ENCODE measurements around the gene LHPP.
A peak's percentile ranks its signal among the peaks of the same experiment; 100 is the strongest.

LHPP gene

DNA sequence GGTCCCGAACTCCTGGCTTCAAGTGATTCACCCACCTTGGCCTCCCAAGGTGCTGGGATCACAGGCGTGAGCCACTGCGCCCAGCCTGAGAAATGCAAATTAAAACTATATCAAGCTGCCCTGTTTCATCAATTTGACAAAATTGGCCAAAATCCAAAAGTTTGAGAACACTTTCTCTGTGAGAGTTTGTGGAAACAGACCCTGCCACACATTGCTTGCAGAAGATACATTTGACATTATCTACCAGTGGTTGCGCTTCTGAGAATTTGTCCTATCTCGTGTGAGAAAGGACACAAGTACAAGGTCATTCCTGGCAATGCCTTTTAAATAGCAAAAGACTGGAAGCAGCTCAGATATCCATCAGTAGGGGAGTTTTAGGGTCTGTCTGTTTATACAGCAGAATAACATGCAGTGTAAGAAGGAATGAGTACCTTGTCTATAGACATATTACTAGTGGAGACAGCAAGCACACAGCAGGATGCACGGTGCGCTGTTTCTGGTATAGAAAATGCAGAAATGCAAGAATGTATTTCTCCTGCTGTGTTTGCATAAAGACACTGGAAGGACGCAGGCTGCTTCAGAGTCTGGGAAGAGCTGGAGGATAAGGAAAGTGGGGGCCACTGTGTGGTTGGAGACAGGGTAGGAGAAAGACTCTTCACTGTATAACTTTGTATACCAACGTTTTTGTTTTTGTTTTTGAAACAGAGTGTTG is 4.3 kb downstream of the LHPP start:
- peaks cover 48% of the 10 kb centered on the region for H3K4me1 ChIP-seq (ENCODE audit: insufficient read depth, low read length, severe bottlenecking)
- H3K9me2 ChIP-seq (ENCODE audit: low read depth, low read length), result no peaks in the 10 kb centered on the region
- no peaks in the 10 kb centered on the region for H3K9me3 ChIP-seq (ENCODE audit: low read length)
- no peaks in the 10 kb centered on the region; the same call in 1 of the 2 replicates for H3K36me3 ChIP-seq (ENCODE audit: insufficient read depth, low read length)
- H3K79me2 ChIP-seq (ENCODE audit: insufficient read depth, low read length), result no peaks in the 10 kb centered on the region
- 0 out of 2 replicates have a peak, but pooled peaks cover 3% of the 10 kb centered on the region for H3F3A ChIP-seq (ENCODE audit: insufficient read depth, low read length)
- H3K27me3 ChIP-seq (ENCODE audit: insufficient read depth, low read length), result no peaks in the 10 kb centered on the region
- H3K4me2 ChIP-seq (ENCODE audit: low read length), result peak overlapping the region; percentile 48
- H4K20me1 ChIP-seq (ENCODE audit: insufficient read depth, low read length), result no peaks in the 10 kb centered on the region
- peak overlapping the region; percentile 84 for H3K27ac ChIP-seq (ENCODE audit: low read depth, low read length, poor library complexity, severe bottlenecking)
- TF ChIP-seq EZH2 (IDR thresholded peaks at IDR 0.05; ENCODE audit: borderline replicate concordance, low read length), result no peak
- TF ChIP-seq, protein P1, sequence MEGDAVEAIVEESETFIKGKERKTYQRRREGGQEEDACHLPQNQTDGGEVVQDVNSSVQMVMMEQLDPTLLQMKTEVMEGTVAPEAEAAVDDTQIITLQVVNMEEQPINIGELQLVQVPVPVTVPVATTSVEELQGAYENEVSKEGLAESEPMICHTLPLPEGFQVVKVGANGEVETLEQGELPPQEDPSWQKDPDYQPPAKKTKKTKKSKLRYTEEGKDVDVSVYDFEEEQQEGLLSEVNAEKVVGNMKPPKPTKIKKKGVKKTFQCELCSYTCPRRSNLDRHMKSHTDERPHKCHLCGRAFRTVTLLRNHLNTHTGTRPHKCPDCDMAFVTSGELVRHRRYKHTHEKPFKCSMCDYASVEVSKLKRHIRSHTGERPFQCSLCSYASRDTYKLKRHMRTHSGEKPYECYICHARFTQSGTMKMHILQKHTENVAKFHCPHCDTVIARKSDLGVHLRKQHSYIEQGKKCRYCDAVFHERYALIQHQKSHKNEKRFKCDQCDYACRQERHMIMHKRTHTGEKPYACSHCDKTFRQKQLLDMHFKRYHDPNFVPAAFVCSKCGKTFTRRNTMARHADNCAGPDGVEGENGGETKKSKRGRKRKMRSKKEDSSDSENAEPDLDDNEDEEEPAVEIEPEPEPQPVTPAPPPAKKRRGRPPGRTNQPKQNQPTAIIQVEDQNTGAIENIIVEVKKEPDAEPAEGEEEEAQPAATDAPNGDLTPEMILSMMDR (IDR thresholded peaks at IDR 0.05; ENCODE audit: low read length), result no peak
- H3K9ac ChIP-seq (ENCODE audit: low read length), result peak overlapping the region; percentile 46; the same call in 1 of the 2 replicates
- peak overlapping the region; percentile 32 for H3K4me3 ChIP-seq (ENCODE audit: low read depth, low read length, poor library complexity, severe bottlenecking)
- H2AFZ ChIP-seq (ENCODE audit: low read length), result no peak overlapping the region

DNA sequence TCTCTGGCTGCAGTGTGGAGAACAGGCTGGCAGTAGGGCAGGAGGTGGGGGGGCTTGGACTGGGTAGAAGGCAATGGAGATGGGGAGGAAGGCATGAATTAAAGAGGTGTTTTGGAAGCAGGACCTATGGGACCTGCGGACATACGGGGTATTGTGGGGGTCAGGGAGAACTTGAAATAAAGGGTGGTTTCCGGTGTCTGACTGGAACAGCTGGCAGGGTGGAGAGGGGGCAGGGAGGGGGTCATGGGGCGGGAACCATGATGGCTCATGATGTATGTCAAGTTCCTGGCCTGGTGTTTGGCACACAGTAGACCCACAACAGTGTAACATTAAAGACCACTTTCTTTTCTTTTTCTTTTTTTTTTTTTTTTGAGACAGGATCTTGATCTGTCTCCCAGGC is 5.5 kb downstream of the LHPP start:
- peak overlapping the region; percentile 84 for H3K27ac ChIP-seq (ENCODE audit: low read depth, low read length, poor library complexity, severe bottlenecking)
- H3K4me3 ChIP-seq (ENCODE audit: low read depth, low read length, poor library complexity, severe bottlenecking), result no peak overlapping the region
- no peaks in the 10 kb centered on the region for H3K9me2 ChIP-seq (ENCODE audit: low read depth, low read length)
- peak overlapping the region; percentile 28; the same call in 1 of the 2 replicates for H3K4me2 ChIP-seq (ENCODE audit: low read length)
- no peaks in the 10 kb centered on the region for H3K9me3 ChIP-seq (ENCODE audit: low read length)
- peaks cover 43% of the 10 kb centered on the region for H3K4me1 ChIP-seq (ENCODE audit: insufficient read depth, low read length, severe bottlenecking)
- TF ChIP-seq, protein P1 (IDR thresholded peaks at IDR 0.05; ENCODE audit: low read length), result no peak
- TF ChIP-seq EZH2 (IDR thresholded peaks at IDR 0.05; ENCODE audit: borderline replicate concordance, low read length), result no peak
- H3K79me2 ChIP-seq (ENCODE audit: insufficient read depth, low read length), result no peaks in the 10 kb centered on the region
- no peaks in the 10 kb centered on the region; the same call in 1 of the 2 replicates for H3K36me3 ChIP-seq (ENCODE audit: insufficient read depth, low read length)
- H2AFZ ChIP-seq (ENCODE audit: low read length), result no peak overlapping the region
- no peaks in the 10 kb centered on the region for H3K27me3 ChIP-seq (ENCODE audit: insufficient read depth, low read length)
- H3F3A ChIP-seq (ENCODE audit: insufficient read depth, low read length), result 0 out of 2 replicates have a peak, but pooled peaks cover 3% of the 10 kb centered on the region
- H3K9ac ChIP-seq (ENCODE audit: low read length), result peak overlapping the region; percentile 28; the same call in 1 of the 2 replicates
- no peaks in the 10 kb centered on the region for H4K20me1 ChIP-seq (ENCODE audit: insufficient read depth, low read length)

DNA sequence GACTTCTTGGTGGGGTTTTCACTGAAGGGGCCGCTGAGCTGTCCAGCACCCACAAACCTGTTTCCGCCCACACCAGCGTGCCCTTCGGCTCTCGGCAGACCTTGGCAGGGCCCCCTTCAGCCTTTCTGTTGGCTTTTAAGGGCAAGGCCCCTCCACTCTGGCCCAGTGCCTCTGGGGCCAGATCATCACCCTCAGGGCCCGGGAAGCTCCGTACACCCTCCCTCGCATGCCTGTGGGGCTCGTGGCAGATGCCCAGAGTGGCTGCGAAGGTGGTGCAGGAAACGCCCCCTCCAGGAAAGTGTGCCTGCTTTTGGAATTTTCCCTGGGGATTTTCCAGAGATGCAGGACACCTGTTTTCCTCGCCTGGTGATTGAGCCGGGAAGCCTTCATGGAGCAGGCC is 7.0 kb downstream of the LHPP start:
- no peak overlapping the region for H2AFZ ChIP-seq (ENCODE audit: low read length)

More for the DNA sequence above, 7.0 kb downstream of the LHPP start:
- H3K79me2 ChIP-seq (ENCODE audit: insufficient read depth, low read length), result no peaks in the 10 kb centered on the region
- peaks cover 38% of the 10 kb centered on the region for H3K4me1 ChIP-seq (ENCODE audit: insufficient read depth, low read length, severe bottlenecking)
- no peak overlapping the region for H3K4me2 ChIP-seq (ENCODE audit: low read length)
- H3K9me3 ChIP-seq (ENCODE audit: low read length), result no peaks in the 10 kb centered on the region
- 0 out of 2 replicates have a peak, but pooled peaks cover 3% of the 10 kb centered on the region for H3F3A ChIP-seq (ENCODE audit: insufficient read depth, low read length)
- H3K9ac ChIP-seq (ENCODE audit: low read length), result no peak overlapping the region
- TF ChIP-seq, protein P1 (IDR thresholded peaks at IDR 0.05; ENCODE audit: low read length), result no peak
- no peak for TF ChIP-seq EZH2 (IDR thresholded peaks at IDR 0.05; ENCODE audit: borderline replicate concordance, low read length)
- no peaks in the 10 kb centered on the region for H3K9me2 ChIP-seq (ENCODE audit: low read depth, low read length)
- H3K4me3 ChIP-seq (ENCODE audit: low read depth, low read length, poor library complexity, severe bottlenecking), result no peak overlapping the region
- H3K27me3 ChIP-seq (ENCODE audit: insufficient read depth, low read length), result no peaks in the 10 kb centered on the region
- H3K36me3 ChIP-seq (ENCODE audit: insufficient read depth, low read length), result no peaks in the 10 kb centered on the region; the same call in 1 of the 2 replicates
- H4K20me1 ChIP-seq (ENCODE audit: insufficient read depth, low read length), result no peaks in the 10 kb centered on the region
- no peak overlapping the region for H3K27ac ChIP-seq (ENCODE audit: low read depth, low read length, poor library complexity, severe bottlenecking)
